Tibial nerve (tissue), 4 donors: ENCODE results near the gene DPP4. TPM values are rescaled to one million over a fixed set of nuclear protein-coding genes. Genes with fewer than 3 reads are reported as not detected.
A peak's percentile ranks its signal among the peaks of the same experiment; 100 is the strongest.

Source experiments
- DNase-seq, 2 donors: peaks; one replicate each; pipeline ENCODE4 v3.0.0-alpha.2; 2019; ENCODE audit warnings: low spot score in 2 of 2
- H3K27ac ChIP-seq, 4 donors: fragments of 200-600 bp; sonication (generic) in 3 of 4; one replicate each; pipeline ENCODE4 v1.5.1; 2017 to 2019; ENCODE audit warnings: mild to moderate bottlenecking in 1 of 4
- H3K27me3 ChIP-seq, 2 donors: fragments of 200-600 bp; sonication (generic) in 1 of 2; one replicate each; pipeline versions ENCODE4 v1.5.1 to v1.6.0; 2017 to 2019
- H3K36me3 ChIP-seq, 3 donors: fragments of 200-600 bp; sonication (generic); one replicate each; pipeline ENCODE4 v1.5.1; 2018 to 2019
- H3K4me1 ChIP-seq, 4 donors: fragments of 200-600 bp; sonication (generic) in 3 of 4; one replicate each; pipeline ENCODE4 v1.5.1; 2017 to 2019
- H3K4me3 ChIP-seq, 4 donors: fragments of 200-600 bp; sonication (generic) in 3 of 4; one replicate each; pipeline ENCODE4 v1.5.1; 2017 to 2019; ENCODE audit warnings: mild to moderate bottlenecking in 1 of 4, moderate library complexity in 1 of 4
- H3K9me3 ChIP-seq, 4 donors: fragments of 200-600 bp; sonication (generic) in 3 of 4; one replicate each; pipeline ENCODE4 v1.5.1; 2017 to 2019
- EP300 ChIP-seq, 2 donors: sonication (generic); formaldehyde crosslinking; IDR thresholded peaks; one replicate each; pipeline ENCODE4 v1.6.1; 2017; ENCODE audit warnings: antibody characterized with exemption in 2 of 2, mild to moderate bottlenecking in 1 of 2
- POLR2A ChIP-seq, 2 donors: fragments of 450-650 bp; IDR thresholded peaks; one replicate each; pipeline ENCODE4 v1.6.1; 2017; ENCODE audit warnings: antibody characterized with exemption in 2 of 2, mild to moderate bottlenecking in 2 of 2, moderate library complexity in 2 of 2
- WGBS, 2 donors: methylation state at CpG; one replicate each; pipeline ENCODE4 v1.1.5; 2018; 5-methylcytosine and 5-hydroxymethylcytosine counted together
- total RNA-seq, 4 donors: library from RNA; depleted of rRNA; stranded (reverse); fragments of >200 nt; gene quantifications; one replicate each; pipeline ENCODE4 v1.1.0, GENCODE V29; 2016
- TF ChIP-seq, protein P1 (sequence below), 5 experiments: fragments of 200-600 bp in 3 of 5; fragments of 450-650 bp in 2 of 5; sonication (generic) in 3 of 5; IDR thresholded peaks; one replicate each; pipeline ENCODE4 v1.5.1; 2016 to 2019; ENCODE audit warnings: antibody characterized with exemption in 5 of 5, mild to moderate bottlenecking in 3 of 5, moderate library complexity in 2 of 5

Gene DPP4
- total RNA-seq, 4 donors from 2014 or later: 5.2 to 22.8 (median 17.3) TPM

DNA sequence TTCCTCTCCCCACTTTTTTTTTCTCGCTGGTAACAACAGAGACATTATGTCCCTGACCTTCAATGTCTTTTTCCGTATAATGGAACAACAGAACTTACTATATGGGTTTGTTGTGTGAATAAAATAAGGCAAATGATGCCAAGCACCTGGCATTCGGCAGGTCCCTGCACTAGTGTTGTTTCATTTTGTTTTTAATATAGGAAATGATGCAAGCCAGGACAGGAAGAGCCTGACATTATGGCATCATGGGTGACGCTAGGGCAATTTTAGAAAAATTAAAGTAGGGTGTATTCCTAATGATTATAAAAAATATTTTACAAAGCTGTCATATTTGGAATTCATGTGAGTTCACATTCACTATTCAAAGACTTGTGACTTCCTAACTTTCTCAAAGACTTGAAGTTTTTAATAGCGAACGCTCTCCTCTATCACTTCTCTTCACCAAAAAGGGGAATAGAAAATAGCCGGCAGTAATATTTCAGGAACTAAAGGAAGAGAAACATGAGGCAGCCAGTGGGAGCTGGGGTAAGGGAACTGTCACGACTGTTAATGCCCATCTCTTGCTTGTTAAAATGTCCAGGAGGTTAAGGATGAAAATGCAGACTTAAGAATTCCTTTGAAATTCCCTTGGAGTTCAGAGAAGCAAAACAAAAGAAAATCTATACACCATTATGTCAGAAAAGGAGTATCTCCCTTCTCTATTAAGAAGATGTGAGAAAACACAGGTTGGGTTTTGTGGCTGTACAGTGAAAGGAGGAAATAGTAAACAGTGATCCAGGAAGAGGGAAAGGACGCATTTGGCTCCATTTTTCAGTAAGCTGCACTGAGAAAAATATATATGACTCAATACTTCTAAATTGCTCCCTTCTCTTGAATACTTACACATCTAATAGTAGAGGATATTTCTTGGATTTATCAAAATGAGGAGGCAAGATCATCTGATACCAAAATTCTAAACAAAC is 60.2 kb downstream of the DPP4 start:
- no peak for DNase-seq
- Histone ChIP-seq H3K27me3 (no peaks in the 10 kb centered on the region), H3K27ac (peak overlapping the region in 3 of 4 donors; percentile 13 to 41 (median 28)), H3K4me1 (peaks cover 0 to 13% (median 6%) of the 10 kb centered on the region in 4 donors), H3K4me3 (peak overlapping the region in 1 of 4 donors; percentile 7), H3K9me3 (no peaks in the 10 kb centered on the region), H3K36me3 (no peaks in the 10 kb centered on the region)
- TF ChIP-seq EP300 (IDR thresholded peaks at IDR 0.05) (peak in 1 of 2 donors; percentile 17), POLR2A (IDR thresholded peaks at IDR 0.05) (no peak)
- WGBS, 2 donors: 63 to 71% methylated on average over 9 of the region's 9 CpGs

DNA sequence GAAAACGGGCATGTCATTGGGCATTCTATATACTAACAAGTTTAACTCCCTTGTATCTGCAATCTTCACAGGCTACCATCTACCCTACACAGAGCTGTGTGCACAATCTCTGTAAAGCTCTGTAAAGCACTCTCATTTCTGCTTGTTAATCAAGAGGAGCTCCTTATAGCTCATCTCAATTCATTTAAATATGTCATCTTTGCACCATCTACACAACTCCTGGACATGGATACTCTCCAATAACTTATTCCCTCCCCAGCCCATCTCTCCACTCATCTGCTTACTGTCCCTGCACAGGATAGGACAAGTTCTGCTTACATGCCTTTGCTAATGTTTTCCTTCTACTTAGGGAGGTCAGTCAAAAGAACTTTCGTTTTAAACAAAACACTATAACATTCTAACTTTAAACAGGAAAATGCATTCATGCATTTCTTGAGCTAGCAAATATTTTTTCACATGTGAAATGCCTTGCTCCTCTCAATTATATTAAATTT is 61.4 kb downstream of the DPP4 start:
- Histone ChIP-seq H3K27me3 (no peaks in the 10 kb centered on the region), H3K4me1 (peaks cover 0 to 13% (median 6%) of the 10 kb centered on the region in 4 donors), H3K27ac (peak overlapping the region in 1 of 4 donors; percentile 13), H3K4me3 (no peak overlapping the region), H3K36me3 (no peaks in the 10 kb centered on the region), H3K9me3 (no peaks in the 10 kb centered on the region)
- DNase-seq: no peak
- TF ChIP-seq POLR2A (IDR thresholded peaks at IDR 0.05): no peak
- TF ChIP-seq, protein P1, sequence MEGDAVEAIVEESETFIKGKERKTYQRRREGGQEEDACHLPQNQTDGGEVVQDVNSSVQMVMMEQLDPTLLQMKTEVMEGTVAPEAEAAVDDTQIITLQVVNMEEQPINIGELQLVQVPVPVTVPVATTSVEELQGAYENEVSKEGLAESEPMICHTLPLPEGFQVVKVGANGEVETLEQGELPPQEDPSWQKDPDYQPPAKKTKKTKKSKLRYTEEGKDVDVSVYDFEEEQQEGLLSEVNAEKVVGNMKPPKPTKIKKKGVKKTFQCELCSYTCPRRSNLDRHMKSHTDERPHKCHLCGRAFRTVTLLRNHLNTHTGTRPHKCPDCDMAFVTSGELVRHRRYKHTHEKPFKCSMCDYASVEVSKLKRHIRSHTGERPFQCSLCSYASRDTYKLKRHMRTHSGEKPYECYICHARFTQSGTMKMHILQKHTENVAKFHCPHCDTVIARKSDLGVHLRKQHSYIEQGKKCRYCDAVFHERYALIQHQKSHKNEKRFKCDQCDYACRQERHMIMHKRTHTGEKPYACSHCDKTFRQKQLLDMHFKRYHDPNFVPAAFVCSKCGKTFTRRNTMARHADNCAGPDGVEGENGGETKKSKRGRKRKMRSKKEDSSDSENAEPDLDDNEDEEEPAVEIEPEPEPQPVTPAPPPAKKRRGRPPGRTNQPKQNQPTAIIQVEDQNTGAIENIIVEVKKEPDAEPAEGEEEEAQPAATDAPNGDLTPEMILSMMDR (IDR thresholded peaks at IDR 0.05): no peak
- no peak for TF ChIP-seq EP300 (IDR thresholded peaks at IDR 0.05)
- 29 to 32% methylated on average over 2 of the region's 2 CpGs for WGBS, 2 donors

DNA sequence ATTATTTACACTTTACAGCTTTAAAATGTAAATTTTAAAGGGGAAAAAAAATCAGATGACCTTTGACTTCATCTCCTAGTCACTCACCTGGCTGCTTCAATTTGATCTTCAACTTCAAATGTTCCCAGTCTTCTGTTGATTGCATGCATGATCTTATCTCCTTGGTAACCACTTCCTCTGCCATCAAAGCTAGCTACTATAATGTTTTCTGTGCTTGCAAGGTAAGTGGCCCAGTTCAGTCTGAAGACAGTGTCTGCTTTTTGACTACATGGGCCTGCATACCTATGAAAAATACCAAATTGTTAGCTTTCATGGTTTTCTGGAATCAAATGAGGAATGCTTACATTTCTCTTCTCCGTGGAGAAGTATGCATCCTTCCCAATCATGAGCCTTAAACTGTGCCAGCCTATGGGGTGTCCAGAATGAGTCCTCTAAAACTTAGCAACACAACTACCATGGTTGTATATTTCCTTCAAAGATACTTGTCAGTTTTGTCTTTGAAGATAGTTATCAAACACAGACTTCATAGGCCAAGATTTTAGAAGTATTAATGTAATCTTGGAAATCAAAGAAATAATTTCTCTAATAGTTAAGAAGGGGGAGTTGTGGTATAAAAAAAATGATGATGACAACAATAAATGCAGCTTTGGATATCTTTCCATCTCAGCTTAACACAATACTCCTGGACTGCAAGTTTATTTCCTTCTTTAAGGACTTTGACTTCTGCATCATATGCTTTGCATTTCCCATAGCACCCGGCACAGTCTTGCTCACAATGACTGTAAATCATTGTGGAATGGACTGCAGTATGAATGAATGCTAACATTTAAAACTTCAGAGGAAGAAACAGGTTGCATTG is 62.1 kb downstream of the DPP4 start:
- no peak for DNase-seq
- WGBS, 2 donors: 62 to 67% methylated on average over 2 of the region's 2 CpGs
- no peaks in the 10 kb centered on the region for H3K9me3 ChIP-seq
- TF ChIP-seq EP300 (IDR thresholded peaks at IDR 0.05): no peak
- no peak overlapping the region for H3K27ac ChIP-seq
- no peak overlapping the region for H3K4me3 ChIP-seq
- peaks cover 0 to 13% (median 6%) of the 10 kb centered on the region in 4 donors for H3K4me1 ChIP-seq
- H3K36me3 ChIP-seq: no peaks in the 10 kb centered on the region
- no peaks in the 10 kb centered on the region for H3K27me3 ChIP-seq

DNA sequence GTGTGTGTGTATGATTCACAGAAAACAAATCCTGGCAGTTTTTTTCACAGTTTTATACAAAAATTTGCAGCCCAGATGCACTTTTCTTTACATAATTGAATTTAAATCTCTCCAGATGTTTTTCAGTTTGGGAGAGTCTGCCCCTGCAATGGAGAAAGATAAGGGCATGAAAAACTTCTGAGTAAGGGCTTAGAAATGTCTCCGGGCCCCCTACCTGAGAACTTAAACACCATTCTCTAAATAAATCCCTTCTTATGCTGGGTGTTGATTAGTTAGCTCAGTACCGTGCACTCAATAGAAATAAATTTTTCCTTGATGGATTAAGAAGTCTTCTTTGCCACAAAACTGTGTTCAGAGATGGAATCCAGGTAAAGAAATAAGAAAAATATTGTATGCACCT is 64.5 kb downstream of the DPP4 start:
- TF ChIP-seq EP300 (IDR thresholded peaks at IDR 0.05) (no peak), POLR2A (IDR thresholded peaks at IDR 0.05) (no peak)
- TF ChIP-seq, protein P1 (IDR thresholded peaks at IDR 0.05): no peak
- Histone ChIP-seq H3K36me3 (no peaks in the 10 kb centered on the region), H3K4me3 (no peak overlapping the region), H3K4me1 (peaks cover 0 to 13% (median 6%) of the 10 kb centered on the region in 4 donors), H3K27ac (no peak overlapping the region), H3K9me3 (no peaks in the 10 kb centered on the region), H3K27me3 (no peaks in the 10 kb centered on the region)
- 0 to 43% methylated on average over 2 of the region's 2 CpGs for WGBS, 2 donors
- DNase-seq: no peak

DNA sequence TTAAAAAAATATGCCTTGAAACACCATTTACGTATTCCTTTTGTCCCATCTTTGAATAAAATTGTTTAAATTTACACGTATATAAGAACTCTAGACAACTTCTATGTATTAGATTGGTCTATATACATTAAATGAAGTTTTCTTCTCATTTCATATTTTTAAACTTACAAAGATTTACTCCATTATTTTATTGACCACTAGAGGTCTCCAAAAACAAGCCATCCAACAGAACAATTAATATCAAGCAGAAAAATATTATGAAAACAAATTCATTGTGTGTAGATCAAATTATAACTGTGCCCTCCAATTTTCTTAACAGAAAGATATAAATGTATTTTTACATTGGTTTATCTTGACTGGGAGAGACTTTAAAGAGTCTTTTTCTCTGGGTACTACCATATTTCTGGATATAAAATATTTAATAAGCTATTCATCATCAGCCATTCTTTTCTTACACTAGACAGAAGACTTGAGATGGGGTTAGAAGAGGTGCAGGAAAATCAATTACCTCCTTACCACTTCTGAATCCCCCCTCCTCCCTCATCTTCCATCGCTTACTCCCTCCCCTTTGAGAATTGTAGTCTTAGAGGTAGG is 66.5 kb downstream of the DPP4 start:
- Histone ChIP-seq H3K9me3 (no peaks in the 10 kb centered on the region), H3K4me1 (peaks cover 0 to 5% (median under 1%) of the 10 kb centered on the region in 4 donors), H3K27me3 (no peaks in the 10 kb centered on the region), H3K4me3 (no peak overlapping the region), H3K36me3 (no peaks in the 10 kb centered on the region), H3K27ac (no peak overlapping the region)
- WGBS, 2 donors: 82 to 87% methylated on average over 3 of the region's 3 CpGs
- TF ChIP-seq POLR2A (IDR thresholded peaks at IDR 0.05) (no peak), EP300 (IDR thresholded peaks at IDR 0.05) (no peak)
- TF ChIP-seq, protein P1 (IDR thresholded peaks at IDR 0.05): peak; percentile 39 to 67 (median 54)
- no peak for DNase-seq
